WERI-Rb-1 (cell line): ENCODE measurements around the gene PDE6C.

Source experiments
- DNase-seq: peaks from one replicate; pipeline ENCODE4 v3.0.0-alpha.2; 2020
- H3K27ac ChIP-seq: fragments of 250-450 bp; sonication (Bioruptor Pico); 2 replicates; pipeline ENCODE4 v1.5.1; 2020; ENCODE audit warnings: mild to moderate bottlenecking, moderate library complexity
- H3K27me3 ChIP-seq: fragments of 250-450 bp; sonication (Bioruptor Pico); 2 replicates; pipeline ENCODE4 v1.5.1; 2021; ENCODE audit warnings: mild to moderate bottlenecking, low read depth, moderate library complexity; ENCODE audit not compliant: insufficient read depth, severe bottlenecking
- H3K36me3 ChIP-seq: fragments of 250-450 bp; sonication (Bioruptor Pico); 2 replicates; pipeline ENCODE4 v1.5.1; 2020; ENCODE audit warnings: mild to moderate bottlenecking, moderate library complexity
- H3K4me3 ChIP-seq: 2 replicates; pipeline ENCODE4 v1.5.1; 2011; ENCODE audit warnings: low read depth, mild to moderate bottlenecking, control low read depth, low read length
- H3K9me3 ChIP-seq: fragments of 250-450 bp; sonication (Bioruptor Pico); 2 replicates; pipeline ENCODE4 v1.5.1; 2021; ENCODE audit warnings: mild to moderate bottlenecking, moderate library complexity; ENCODE audit not compliant: severe bottlenecking
- CTCF ChIP-seq: IDR thresholded peaks from 2 replicates; pipeline ENCODE4 v1.5.1; 2011; ENCODE audit warnings: low read depth, mild to moderate bottlenecking, control low read depth, inconsistent platforms, low read length

PDE6C gene

GRCh38 chr10:93579089-93579488, 33.2 kb upstream of the PDE6C start:
- no peak overlapping the region for H3K27ac ChIP-seq
- no peak for TF ChIP-seq CTCF
- no peaks in the 10 kb centered on the region; the same call in 1 of the 2 replicates for H3K36me3 ChIP-seq
- H3K27me3 ChIP-seq, result no peaks in the 10 kb centered on the region
- peaks cover 12% of the 10 kb centered on the region for H3K9me3 ChIP-seq
- H3K4me3 ChIP-seq, result no peak overlapping the region
- DNase-seq, result no peak

- Histone ChIP-seq H3K36me3 (no peaks in the 10 kb centered on the region; the same call in 1 of the 2 replicates), H3K27me3 (no peaks in the 10 kb centered on the region), H3K4me3 (no peak overlapping the region), H3K9me3 (peaks cover 12% of the 10 kb centered on the region), H3K27ac (no peak overlapping the region)
- DNase-seq, result no peak
- no peak for TF ChIP-seq CTCF
Measured at GRCh38 chr10:93579985-93580711, 32.2 kb upstream of the PDE6C start.

- Histone ChIP-seq H3K27me3 (no peaks in the 10 kb centered on the region), H3K27ac (no peak overlapping the region), H3K9me3 (peaks cover 12% of the 10 kb centered on the region), H3K36me3 (no peaks in the 10 kb centered on the region; the same call in 1 of the 2 replicates), H3K4me3 (no peak overlapping the region)
- no peak for TF ChIP-seq CTCF
- no peak for DNase-seq
Measured at GRCh38 chr10:93580828-93581227, 31.5 kb upstream of the PDE6C start.

- no peaks in the 10 kb centered on the region; the same call in 1 of the 2 replicates for H3K36me3 ChIP-seq
- no peaks in the 10 kb centered on the region for H3K27me3 ChIP-seq
- no peak for TF ChIP-seq CTCF
- no peak overlapping the region for H3K27ac ChIP-seq
- no peak for DNase-seq
- peaks cover 12% of the 10 kb centered on the region for H3K9me3 ChIP-seq
- H3K4me3 ChIP-seq, result no peak overlapping the region
Measured at GRCh38 chr10:93584445-93584844, 27.9 kb upstream of the PDE6C start.

GRCh38 chr10:93589648-93590562, 22.4 kb upstream of the PDE6C start:
- H3K9me3 ChIP-seq, result no peaks in the 10 kb centered on the region
- H3K27me3 ChIP-seq, result no peaks in the 10 kb centered on the region
- H3K36me3 ChIP-seq, result no peaks in the 10 kb centered on the region
- no peak for TF ChIP-seq CTCF
- no peak overlapping the region for H3K4me3 ChIP-seq
- no peak for DNase-seq
- H3K27ac ChIP-seq, result no peak overlapping the region
